ENCODE results near the gene PGD. TPM values are rescaled to one million over a fixed set of nuclear protein-coding genes. Genes with fewer than 3 reads are reported as not detected.

PGD gene
- total and polyA plus RNA-seq, 7 donors = 24.9 to 39.2 (median 29.3) TPM

DNA sequence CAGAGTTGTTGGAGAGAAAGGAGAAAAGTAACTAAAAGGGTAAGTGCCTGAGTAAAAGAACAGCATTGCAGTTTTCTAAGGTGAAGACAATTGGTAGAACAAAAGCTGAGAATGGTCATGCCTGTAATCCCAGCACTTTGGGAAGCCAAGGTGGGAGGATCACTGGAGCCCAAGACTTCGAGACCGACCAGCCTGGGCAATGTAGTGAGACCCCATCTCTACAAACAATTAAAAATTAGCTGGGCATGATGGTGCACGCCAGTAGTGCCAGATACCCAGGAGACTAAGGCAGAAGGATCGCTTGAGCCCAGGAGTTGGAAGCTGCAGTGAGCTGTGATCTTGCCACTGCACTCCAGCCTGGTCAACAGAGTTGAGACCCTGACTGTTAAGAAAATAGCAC lies 15.2 kb upstream of the PGD start:
- Histone ChIP-seq H3K27ac (no peak overlapping the region), H3K9me3 (no peaks in the 10 kb centered on the region), H3K36me3 (ENCODE audit: insufficient read depth in 1 of 2, low read depth in 1 of 2) (peaks cover 0 to 35% of the 10 kb centered on the region in 2 donors), H3K4me1 (peaks cover 8% of the 10 kb centered on the region), H3K4me3 (no peak overlapping the region), H3K27me3 (ENCODE audit: insufficient read depth in 3 of 3, low read length in 2 of 3) (no peaks in the 10 kb centered on the region)
- ATAC-seq = no peak
- intact Hi-C loops (cut with DNase I) = no loop called here
- no peak for DNase-seq
- WGBS, 3 donors = 85 to 98% (median 86%) methylated on average over 4 of the region's 4 CpGs
- TF ChIP-seq, protein P1, sequence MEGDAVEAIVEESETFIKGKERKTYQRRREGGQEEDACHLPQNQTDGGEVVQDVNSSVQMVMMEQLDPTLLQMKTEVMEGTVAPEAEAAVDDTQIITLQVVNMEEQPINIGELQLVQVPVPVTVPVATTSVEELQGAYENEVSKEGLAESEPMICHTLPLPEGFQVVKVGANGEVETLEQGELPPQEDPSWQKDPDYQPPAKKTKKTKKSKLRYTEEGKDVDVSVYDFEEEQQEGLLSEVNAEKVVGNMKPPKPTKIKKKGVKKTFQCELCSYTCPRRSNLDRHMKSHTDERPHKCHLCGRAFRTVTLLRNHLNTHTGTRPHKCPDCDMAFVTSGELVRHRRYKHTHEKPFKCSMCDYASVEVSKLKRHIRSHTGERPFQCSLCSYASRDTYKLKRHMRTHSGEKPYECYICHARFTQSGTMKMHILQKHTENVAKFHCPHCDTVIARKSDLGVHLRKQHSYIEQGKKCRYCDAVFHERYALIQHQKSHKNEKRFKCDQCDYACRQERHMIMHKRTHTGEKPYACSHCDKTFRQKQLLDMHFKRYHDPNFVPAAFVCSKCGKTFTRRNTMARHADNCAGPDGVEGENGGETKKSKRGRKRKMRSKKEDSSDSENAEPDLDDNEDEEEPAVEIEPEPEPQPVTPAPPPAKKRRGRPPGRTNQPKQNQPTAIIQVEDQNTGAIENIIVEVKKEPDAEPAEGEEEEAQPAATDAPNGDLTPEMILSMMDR (IDR thresholded peaks at IDR 0.05) = no peak

DNA sequence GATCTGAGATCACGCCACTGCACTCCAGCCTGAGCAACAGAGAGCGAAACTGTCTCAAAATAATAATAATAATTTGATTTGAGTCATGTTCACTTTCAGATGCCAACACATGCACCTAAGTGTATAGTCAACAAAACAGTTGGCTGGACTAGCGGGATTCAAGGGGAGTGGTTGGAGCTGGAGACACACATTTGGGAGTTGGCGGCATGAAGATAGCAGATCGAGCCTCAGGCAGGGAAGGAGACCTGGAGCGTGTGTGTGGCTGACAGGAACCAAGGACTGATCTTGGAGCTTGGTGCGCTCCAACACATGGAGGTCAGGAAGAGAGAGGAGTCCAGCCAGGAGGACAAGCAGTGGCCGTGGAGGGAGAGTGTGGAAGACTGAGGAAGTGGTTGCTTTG lies 14.6 kb upstream of the PGD start:
- no peaks in the 10 kb centered on the region for H3K27me3 ChIP-seq (ENCODE audit: insufficient read depth in 3 of 3, low read length in 2 of 3)
- 93 to 96% (median 94%) methylated on average over 8 of the region's 8 CpGs for WGBS, 3 donors
- DNase-seq = no peak
- no peaks in the 10 kb centered on the region for H3K9me3 ChIP-seq
- TF ChIP-seq, protein P1 (IDR thresholded peaks at IDR 0.05) = no peak
- peaks cover 8% of the 10 kb centered on the region for H3K4me1 ChIP-seq
- peaks cover 0 to 29% of the 10 kb centered on the region in 2 donors for H3K36me3 ChIP-seq (ENCODE audit: insufficient read depth in 1 of 2, low read depth in 1 of 2)
- no peak overlapping the region for H3K27ac ChIP-seq
- intact Hi-C loops (cut with DNase I) = no loop called here
- ATAC-seq = no peak
- H3K4me3 ChIP-seq = no peak overlapping the region

DNA sequence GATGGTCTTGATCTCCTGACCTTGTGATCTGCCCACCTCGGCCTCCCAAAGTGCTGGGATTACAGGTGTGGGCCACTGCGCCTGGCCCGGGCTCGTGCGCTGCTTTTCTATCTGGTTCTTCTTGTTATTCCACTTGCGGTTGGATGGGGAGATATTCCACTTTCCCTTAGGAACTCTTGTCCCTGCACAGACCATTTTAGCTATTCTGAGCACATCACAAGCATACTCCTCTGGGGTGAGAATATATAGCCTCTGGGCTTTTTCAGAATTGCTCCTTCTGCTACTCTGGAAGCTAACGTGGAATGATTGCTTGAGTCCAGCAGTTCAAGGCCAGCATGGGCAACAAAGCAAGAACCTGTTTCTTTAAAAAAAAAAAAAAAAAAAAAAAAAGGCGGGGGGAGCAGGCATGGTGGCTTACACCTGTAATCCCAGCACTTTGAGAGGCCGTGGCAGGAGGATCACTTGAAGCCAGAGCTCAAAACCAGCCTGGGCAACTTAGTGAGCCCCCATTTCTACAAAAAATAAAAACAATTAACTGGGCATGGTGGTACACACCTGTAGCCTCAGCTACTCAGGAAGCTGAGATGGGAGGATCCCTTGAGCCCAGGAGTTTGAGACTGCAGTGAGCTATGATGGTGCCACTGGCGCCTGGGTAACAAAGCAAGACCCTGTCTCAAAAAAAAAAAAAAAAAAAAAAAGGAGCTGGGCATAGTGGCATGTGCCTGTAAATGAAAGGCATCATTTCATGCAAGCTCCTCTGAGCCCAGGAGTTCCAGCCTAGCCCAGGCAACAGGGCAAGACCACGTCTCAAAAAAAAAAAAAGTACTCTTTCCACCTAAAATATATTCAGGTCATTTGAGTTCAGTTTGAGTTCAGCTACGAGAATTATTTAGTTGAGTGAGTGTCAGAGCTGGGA lies 11.8 kb upstream of the PGD start:
- 77 to 84% (median 80%) methylated on average over 11 to 12 of the region's 12 CpGs for WGBS, 3 donors
- TF ChIP-seq, protein P1 (IDR thresholded peaks at IDR 0.05) = no peak
- intact Hi-C loops (cut with DNase I) = no loop called here
- Histone ChIP-seq H3K27ac (peak overlapping the region; percentile 58), H3K36me3 (ENCODE audit: insufficient read depth in 1 of 2, low read depth in 1 of 2) (peaks cover 0 to 5% of the 10 kb centered on the region in 2 donors), H3K4me3 (peak overlapping the region; percentile 45), H3K4me1 (peaks cover 8% of the 10 kb centered on the region), H3K27me3 (ENCODE audit: insufficient read depth in 3 of 3, low read length in 2 of 3) (no peaks in the 10 kb centered on the region), H3K9me3 (no peaks in the 10 kb centered on the region)
- DNase-seq (no peak), ATAC-seq (peak in 1 of 4 donors; percentile 11)

DNA sequence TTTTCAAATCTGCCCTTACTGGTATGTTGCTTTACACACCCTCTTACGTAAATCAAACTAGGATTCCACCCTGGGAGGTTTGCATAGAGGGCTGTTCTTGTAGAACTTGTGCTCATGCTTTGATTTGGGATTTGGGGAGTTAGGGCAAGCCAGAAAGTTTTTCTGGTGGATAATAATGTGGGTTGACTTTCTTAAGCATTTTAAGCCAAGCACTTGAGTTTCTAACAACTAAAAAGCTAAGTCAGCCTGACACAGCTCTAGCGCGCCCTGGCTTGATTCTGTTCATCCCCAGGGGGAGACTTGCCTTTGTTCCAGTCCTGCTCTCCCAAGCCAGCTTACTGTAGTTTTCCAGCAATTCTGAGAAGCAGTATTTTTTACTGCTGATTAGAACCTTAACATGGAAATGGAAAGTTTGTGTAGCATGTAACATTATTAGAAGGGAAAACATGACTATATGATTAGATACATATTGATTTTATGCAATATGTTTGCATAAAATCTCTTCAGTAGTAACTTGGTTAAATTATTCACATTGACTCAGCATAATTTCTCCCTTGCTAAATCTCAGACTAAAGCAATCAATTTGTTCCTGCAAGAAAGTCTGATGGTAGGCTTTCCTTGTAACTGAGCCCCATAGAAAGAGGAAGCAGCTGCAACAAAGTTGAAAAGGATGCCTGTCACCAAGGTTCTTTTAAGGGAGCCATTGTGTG lies 11.0 kb upstream of the PGD start:
- peak in 2 of 4 donors; percentile 66 to 73 for ATAC-seq
- H3K4me3 ChIP-seq = peak overlapping the region; percentile 45
- TF ChIP-seq, protein P1 (IDR thresholded peaks at IDR 0.05) = no peak
- WGBS, 3 donors = 37 to 47% (median 44%) methylated on average over 3 of the region's 3 CpGs
- H3K9me3 ChIP-seq = no peaks in the 10 kb centered on the region
- H3K27me3 ChIP-seq (ENCODE audit: insufficient read depth in 3 of 3, low read length in 2 of 3) = no peaks in the 10 kb centered on the region
- peak overlapping the region; percentile 58 for H3K27ac ChIP-seq
- peaks cover 0 to 5% of the 10 kb centered on the region in 2 donors for H3K36me3 ChIP-seq (ENCODE audit: insufficient read depth in 1 of 2, low read depth in 1 of 2)
- DNase-seq = peak; percentile 30 to 58
- H3K4me1 ChIP-seq = peaks cover 8% of the 10 kb centered on the region
- intact Hi-C loops (cut with DNase I) = no loop called here
